ENCODE results near the gene CACNG5.

The CACNG5 gene, protein sequence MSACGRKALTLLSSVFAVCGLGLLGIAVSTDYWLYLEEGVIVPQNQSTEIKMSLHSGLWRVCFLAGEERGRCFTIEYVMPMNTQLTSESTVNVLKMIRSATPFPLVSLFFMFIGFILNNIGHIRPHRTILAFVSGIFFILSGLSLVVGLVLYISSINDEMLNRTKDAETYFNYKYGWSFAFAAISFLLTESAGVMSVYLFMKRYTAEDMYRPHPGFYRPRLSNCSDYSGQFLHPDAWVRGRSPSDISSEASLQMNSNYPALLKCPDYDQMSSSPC

DNA sequence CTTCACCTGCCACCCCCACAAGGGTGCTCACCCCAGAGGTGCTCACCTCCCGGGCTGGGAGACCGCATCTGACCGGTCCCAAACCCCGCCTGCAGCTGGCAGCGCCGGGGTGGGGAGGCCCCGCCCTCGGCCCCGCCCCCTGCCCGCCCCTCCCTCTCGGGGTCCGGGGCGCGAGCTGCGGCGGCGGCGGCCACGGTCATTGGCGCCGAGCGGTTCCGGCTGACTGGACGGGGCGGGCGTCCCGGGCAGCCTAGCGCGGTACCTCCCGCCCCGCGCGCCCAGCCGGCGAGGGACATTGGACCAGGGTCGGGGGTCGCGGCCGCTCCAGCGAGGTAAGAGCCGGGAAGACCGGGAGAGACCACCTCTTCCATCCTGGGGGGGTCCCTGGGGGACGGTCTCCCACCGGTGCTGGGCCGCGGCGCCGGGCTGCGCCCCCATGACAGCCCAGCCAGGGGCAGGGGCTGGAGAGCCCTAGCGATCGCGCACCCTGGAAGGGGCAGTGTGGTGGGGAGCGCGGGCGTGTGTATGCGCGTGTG, at the start of gene CACNG5:
TSS of gene CACNG5 (plus strand) at position 199 of the 536 bp plus-strand sequence. CDS start 42,216 bp downstream, outside the sequence.
- DNase-seq (ENCODE audit: low read depth): no peak

DNA sequence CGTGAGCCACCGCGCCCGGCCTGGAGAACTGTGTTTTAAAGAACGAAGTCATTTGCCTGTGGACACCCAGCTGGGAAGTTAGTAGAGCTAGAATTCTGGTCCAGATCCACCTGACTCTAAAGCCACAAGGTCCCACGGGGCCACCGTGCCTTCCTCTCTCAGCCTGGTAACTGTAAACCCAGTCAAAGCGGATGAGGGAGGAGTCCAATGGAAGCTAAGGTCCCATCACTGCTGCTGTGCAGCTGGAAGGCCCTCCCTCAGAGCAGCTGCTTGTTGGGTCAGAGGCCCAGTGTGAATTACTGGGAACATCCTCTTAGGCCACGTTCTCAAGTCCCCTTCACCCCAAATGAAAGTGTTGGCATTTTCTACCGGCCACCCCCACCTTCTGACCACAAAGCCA, 48.8 kb upstream of the CACNG5 start:
- no peak for DNase-seq (ENCODE audit: low read depth)

DNA sequence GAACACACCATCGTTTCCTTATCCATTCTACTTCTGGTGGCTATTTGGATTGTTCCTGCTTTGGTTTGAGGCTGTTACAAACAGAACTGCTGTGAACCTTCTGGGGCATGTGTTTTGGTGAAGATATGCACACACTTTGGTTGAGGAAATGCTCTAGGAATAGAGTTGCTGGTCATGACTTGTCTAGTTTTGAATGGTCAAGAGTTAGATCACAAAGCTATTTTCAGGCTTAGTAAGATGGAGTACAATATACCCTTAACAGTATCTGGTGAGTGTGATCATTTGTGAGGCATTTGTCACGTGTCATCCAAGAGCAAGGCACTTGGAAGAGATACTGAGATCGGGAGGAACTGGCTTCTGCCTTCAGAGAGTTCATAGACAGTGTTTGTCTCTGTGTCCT, 47.0 kb upstream of the CACNG5 start:
- no peak for DNase-seq (ENCODE audit: low read depth)

DNA sequence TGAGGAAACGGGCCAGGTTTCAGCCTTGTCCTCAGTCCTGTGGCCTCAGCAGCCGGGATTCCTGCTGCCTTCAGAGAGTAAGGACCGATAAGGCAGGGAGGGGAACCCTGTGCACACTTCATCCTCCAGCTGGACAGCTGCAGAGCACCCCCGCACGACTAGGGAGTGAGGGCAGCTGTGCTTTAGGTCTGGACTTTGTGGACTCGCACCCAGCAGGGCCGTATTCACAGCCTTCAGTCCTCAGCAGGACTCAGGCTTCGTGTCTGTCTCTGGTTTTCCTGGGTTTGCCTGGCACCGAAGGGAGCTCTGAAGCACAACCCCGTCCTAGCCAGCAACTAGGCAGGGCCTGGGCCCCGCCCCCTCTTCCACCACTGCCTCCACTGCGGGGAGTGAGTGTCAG, 45.8 kb upstream of the CACNG5 start:
- no peak for DNase-seq (ENCODE audit: low read depth)

DNA sequence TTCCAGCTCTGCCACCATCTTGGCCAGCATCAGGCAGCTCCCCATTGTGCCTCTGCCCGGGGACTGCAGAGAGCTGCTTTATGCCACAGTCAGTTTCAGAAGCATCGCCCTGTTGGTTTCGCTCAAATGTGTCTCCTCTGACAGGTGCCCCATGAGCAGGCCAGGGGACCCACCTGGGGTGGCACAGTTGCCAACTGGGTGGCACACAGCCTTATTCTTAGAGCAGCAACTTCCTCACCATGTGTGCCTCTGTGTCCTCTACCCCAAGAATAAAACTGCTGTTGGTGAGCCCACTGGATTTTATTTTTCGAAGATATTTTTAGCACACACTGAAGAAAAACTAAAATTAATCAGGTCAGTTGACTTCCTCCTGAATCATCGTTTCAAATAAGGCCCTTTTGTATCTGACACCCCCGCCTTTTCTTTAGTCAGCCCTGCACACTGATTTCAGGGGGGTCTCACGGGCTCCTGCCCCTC, 44.9 kb upstream of the CACNG5 start:
- DNase-seq (ENCODE audit: low read depth): no peak

DNA sequence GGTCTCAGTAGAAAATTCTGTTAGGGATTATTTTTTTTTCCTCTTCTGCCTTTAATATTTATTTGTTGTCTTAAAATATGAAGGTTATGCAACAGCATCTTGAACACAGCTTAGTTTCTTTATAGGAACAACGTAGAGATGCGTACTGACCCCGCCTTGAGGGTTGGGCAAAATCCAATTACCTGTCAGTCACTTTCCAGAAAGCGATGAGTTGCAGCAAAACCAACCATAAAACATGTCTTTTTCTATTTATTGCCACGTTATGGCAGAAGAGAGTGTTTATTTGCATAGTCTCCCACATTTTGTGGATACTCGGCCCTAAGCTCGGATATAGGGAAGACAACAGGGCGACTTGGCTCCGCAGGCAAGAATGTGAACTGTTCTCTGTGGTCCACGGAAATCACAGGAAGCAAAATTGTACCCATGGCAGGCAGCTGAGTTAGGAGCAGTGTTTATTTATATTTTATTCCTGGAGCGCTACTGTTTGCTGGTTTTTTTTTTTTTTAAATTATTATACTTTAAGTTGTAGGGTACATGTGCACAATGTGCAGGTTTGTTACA, 44.3 kb upstream of the CACNG5 start:
- no peak for DNase-seq (ENCODE audit: low read depth)

DNA sequence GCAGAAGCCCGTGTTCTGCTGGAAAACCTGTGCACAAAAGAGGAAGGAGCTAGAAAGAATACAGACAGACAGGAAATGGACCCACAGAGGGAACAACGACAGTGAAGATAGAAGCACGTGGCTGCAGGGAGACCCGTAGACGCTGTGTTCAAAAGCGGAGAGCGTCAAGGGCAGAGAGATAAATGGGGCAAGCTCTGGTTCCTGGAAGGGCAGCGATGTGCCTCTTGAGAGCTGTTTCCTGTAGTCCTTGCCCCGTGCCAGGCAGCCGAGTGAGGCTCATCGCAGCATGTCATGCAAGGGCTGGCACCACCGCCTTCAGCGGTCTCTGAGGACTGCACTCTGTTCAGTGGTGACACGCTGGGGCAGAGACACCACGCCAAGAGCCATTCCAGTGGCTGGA, 43.6 kb upstream of the CACNG5 start:
- no peak for DNase-seq (ENCODE audit: low read depth)

DNA sequence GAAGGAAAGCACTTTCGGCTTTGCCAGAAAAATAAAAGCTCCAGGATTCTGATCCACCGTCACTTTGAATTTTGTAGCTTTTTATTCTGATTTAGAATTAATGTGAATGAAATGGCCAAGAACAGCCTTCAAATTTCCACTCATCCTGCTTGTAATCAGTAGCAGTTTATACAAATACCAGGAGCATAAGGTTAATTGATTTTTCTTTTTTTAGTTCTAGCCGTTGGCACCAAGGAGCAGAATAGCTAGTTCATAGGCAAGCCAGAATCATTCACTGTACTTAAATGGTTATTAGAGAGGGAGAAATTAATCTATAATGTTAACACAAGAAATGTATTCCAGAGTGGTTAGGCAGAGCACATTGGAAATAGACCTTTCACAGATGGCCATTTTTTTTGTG, 41.1 kb upstream of the CACNG5 start:
- no peak for DNase-seq (ENCODE audit: low read depth)

DNA sequence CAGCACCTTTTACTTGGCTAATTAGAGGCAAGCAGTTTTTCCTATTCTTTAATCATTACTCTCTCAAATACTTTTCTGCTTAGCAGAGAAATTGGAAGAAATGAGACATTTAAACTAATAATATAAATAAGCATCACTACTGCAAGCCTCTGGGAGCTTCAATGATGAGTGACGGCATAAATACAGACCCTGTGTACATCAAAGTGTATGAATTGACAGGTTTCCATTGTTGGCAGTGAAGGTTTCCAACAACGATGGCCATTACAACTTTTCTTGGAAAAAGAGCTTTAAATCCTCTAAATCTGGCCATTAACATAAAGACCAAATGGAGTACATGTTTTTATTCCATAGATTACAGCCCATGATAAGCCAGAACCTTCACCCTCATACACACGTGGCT, 39.4 kb upstream of the CACNG5 start:
- no peak for DNase-seq (ENCODE audit: low read depth)

DNA sequence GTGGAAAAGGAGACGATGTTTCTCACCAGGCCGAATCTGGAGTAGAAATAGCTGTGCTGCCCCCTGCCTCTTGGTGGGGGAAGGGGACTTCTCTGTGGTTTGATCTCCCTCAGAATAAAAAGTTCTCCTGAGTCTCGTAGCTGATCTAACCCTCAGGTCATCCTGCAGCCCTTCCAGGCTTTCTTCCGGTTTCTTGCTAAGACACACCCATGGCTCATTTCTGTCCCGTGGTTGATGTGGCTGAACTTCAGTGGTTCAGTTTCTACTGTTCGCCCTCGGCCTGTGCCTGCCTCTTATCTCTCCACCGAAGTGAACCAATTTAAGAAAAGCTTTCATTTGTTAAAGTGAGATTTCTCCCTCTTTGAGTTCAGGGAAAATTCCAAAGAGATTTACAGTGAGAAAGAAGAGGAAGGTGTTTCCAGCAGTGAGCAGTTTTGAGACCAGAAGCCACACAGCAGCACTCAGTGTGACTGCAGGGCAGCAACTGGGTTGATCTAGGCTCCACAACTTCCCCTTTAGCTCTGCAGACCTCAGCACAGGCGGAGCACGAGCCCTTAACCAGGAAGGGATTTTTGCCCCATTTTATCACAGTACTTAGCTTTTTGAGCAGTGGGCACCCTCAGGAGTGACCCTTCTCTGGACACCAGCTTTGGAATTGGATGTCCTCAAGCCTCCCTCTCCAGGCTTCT, 34.9 kb upstream of the CACNG5 start:
- no peak for DNase-seq (ENCODE audit: low read depth)

DNA sequence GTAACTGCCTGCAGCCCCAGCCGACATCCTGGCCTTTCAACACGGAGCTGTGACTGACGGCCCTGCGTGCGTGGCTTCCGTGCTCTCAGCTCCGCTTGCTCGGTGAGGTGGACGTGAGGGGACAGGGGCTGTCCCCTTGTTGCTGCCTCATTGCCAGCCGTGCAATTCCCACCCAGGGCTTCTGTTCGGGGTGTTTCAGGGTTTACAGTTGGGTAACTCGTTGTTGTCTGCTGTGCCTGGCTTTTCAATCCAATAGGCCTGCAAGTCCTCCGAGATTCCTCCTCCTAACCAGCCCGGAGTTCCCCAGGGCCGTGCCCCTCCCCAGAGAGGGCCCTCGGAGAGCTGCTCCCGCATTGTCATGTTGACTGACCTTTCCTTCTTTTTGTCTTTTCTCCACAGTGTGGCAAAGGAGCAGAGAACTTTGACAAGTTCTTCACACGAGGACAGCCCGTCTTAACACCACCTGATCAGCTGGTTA, 31.4 kb upstream of the CACNG5 start:
- no peak for DNase-seq (ENCODE audit: low read depth)

DNA sequence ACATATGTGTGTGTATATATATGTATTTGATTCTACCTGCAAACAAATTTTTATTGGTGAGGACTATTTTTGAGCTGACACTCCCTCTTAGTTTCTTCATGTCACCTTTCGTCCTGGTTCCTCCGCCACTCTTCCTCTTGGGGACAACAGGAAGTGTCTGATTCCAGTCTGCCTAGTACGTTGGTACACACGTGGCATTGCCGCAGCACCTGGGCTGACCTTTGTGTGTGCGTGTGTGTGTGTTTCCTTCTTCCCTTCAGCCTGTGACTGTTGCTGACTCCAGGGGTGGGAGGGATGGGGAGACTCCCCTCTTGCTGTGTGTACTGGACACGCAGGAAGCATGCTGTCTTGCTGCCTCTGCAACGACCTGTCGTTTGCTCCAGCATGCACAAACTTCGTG, 29.4 kb upstream of the CACNG5 start:
- no peak for DNase-seq (ENCODE audit: low read depth)

DNA sequence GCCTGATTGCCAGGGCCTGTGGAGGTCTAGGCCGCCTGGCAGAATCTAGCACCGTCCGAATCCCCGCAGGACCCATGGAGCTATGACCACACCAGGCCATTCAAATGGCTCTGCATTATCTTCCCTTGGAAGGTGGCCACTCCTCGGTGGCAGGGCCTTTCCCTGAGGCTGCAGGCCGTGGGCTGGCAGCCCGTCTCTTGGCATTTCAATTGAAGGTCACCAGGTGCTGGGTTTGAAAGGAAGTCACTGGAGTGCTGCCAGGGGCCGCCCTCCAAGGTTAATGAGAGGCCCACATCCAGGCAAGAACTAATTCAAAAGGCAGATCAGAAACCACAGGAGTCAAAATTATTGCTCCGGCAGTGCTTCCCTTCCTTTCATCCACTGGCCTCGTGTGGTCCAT, 27.7 kb upstream of the CACNG5 start:
- DNase-seq (ENCODE audit: low read depth): no peak

DNA sequence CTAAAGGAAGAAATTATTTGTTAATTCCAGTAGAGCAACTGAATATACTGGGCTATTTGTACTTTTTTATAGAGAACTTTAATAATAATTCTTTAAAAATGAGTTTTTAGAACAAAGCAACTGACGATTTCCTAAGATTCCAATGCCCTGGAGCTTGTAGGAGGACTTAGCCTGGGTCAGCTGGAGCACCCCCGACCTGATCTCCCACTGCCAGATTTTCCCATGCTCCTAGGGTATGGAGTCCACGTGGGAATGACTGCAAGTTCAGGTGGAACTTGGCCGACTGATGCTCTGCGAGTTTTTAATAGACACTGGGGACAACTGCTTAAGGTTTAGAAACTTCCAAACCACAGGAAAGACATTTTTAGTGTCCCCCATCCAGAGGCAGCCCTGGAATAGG, 25.5 kb upstream of the CACNG5 start:
- DNase-seq (ENCODE audit: low read depth): no peak

DNA sequence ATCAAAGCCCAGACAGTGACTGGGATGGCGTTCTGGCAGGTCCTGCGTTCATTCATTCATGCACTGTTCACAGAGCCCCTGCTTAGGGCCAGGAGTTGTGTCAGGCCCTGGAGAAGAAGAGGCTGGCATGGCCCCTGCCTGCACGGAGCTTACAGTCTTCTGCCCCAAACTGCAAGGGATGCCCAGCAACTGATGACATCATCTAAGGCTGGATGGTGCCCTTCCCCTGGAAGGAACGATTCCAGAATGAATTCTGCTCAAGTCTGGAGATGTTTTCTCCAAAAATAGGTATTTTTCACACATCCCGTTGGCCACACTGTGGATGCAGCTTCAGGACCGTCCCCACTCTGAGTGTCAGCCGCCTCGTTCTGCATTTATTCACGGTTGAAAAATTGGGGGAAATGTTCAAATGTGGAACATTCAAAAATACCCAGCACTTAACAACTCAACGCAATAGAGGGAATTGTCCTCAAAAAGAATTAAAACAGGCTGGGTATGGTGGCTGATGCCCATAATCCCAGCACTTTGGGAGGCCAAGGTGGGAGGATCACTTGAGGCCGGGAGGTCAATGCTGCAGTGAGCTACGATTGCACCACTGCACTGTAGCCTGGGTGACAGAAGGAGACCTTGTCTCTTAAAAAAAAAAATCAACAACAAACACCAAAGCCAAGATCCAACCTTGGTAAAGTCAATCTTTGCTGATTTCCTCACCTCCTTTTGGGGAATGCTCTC, 23.8 kb upstream of the CACNG5 start:
- no peak for DNase-seq (ENCODE audit: low read depth)

DNA sequence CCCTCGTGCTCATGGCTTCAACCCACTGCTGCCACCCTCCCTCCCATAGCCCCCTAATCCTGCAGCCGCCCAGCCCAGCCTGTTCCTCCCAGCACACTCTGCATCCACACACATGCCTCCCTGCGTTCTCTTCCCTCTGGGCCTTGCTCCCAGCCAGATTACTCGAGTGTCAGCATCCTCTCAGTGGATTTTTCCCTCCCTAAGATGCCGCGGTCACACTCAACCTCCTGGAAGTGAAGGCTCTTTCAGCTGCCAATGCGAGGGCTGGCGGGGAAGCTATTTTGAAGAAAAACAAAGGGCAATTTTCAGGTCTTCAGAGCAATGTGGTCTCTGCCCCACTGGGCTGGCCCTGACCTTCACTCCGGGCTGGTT, 23.2 kb upstream of the CACNG5 start:
- DNase-seq (ENCODE audit: low read depth): no peak

DNA sequence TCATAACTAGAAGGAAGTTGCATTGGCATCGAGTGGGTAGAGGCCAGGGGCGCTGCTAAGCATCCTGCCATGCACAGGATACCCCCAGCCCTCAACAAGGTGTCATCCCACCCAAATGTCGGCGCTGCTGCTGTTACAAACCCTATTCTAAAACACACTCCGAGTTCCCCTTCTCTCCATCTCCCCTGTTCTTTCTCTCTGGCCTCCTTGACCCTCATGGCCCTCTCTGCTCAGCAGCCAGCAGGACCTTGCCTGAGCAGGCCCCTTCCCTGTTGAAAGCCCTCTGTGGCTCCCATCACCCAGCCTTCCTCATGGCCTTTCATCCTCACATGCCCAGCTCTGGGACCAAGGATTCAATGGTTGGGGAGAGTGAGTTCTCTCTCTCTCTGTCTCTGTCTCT, 22.3 kb upstream of the CACNG5 start:
- DNase-seq (ENCODE audit: low read depth): no peak

DNA sequence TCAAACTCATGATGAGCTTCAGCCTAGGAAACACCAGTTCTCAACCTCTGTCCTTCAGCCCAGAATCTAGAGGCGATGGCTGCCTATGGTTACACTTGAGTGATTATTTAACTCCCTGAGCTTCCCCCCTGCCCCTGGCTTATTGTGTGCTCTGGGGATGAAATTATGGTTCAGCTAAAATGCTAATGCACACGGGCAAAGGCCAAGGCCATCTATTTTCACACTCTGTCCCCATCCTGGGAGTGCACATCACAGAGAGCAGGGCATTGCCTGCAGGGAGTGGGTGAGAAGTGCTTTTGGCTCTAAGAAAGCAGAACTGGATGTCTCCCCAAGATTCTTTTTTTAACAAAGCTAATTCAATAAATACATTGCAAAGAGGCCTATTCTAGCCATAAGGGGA, 21.6 kb upstream of the CACNG5 start:
- no peak for DNase-seq (ENCODE audit: low read depth)

DNA sequence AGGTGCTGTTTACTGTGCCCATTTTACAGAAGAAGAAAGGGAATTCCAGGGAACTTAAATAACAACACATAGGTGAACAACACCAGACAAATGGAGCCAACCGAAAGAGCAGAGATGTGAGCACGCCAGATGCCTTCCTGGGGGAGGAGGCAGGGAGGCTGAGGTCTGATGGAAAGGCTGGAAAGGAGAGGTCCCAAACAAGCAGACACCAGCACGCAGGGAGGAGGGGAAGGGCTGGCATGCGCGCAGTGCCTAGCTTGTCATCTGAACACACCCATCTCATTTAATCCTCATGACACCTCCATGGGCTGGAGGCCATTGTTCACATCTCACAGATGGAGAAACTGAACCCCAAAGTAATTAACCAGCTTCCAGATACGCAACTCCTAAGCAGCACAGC, 20.9 kb upstream of the CACNG5 start:
- DNase-seq (ENCODE audit: low read depth): no peak

DNA sequence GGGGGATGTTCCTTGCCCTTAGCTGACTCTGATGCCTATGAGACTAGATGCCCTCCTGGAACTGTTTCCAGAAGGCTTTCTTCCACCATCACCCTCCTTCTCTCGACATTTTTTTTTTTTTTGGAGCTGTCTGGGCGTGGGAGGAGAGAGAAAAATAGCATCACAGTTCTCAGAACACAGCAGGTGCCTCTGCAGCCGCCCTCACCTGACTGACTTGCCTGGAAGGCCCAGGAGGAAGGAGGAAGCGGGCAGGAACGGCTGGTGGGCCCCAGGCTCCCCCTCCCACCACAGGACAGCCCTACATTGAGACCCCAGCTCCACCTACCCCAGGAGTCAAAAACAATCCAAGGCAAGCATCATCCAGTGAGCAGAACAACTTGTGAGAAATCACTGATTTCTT, 20.3 kb upstream of the CACNG5 start:
- DNase-seq (ENCODE audit: low read depth): no peak

DNA sequence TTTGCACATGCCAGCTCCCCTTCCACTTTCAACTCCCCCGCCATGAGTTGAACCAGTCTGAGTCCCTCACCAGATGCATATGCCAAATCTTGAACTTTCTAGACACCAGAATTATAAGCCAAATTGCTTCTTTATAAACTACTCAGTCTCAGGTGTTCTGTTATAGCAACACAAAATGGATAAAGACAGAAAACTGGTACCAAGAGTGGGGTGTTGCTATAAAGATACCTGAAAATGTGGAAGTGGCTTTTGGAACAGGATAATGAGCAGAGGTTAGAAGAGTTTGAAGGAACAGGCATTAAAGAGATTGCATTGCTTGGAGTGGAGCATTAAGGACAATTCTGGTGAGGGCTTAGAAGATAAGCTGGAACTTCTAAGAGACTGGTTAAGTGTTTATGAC, 17.2 kb upstream of the CACNG5 start:
- no peak for DNase-seq (ENCODE audit: low read depth)

DNA sequence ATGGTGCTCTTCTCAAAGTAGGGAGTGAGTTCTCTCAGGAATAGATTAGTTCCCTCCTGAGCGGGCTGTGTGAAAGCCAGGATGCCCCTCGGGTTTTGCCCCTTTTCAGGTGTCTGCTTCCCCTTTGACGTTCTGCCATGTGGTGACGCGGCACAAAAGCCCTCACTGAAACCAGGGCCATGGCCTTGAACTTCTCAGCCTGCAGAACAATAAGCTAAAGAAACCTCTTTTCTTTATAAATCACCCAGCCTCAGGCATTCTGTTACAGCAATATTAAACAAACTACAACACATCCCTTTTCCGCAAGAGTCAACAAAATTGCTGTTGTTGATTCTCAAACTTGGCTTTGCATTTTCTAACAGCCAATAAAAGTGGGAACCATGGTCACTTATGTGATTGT, 15.5 kb upstream of the CACNG5 start:
- no peak for DNase-seq (ENCODE audit: low read depth)

DNA sequence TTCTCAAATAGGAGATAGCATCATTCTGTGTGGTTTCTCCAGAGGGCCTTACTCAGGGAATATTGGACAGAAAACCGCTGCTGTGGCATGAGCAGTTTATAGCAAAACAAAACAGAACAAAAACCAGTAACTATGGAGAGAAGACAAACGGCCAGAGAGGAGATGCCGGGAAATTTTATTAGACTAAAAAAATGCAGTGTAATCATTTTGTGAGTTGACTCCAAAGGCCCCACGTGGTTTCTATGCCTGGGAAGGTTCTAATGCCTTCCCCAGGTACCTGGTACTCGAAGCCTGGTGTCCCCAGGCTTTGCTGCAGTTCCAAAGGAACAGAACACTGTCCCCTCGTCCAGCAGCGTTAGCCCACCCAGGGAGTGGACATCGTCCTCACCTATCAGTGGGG, 12.9 kb upstream of the CACNG5 start:
- DNase-seq (ENCODE audit: low read depth): no peak

All from stimulated activated CD8-positive, alpha-beta memory T cell treated with anti-CD3 and anti-CD28 coated beads, Interleukin-12 subunit alpha, Interleukin-12 subunit beta, amount 100 ng/mL, for 4 hours (primary cell).